NCI-H1436 treated with DMSO at 0.1 percent for 48 hours (cell line): Measurements from ENCODE around the gene SBK2.
"Not testable (repeated sequence)": the region's sequence is repeated elsewhere in the genome, so short reads cannot be mapped to it uniquely, and the experiment has no call there.

ENCODE experiments used
- DNase-seq: peaks from one replicate; lab custom pipeline; 2025; lab: John Stamatoyannopoulos, UW

Gene SBK2

DNA sequence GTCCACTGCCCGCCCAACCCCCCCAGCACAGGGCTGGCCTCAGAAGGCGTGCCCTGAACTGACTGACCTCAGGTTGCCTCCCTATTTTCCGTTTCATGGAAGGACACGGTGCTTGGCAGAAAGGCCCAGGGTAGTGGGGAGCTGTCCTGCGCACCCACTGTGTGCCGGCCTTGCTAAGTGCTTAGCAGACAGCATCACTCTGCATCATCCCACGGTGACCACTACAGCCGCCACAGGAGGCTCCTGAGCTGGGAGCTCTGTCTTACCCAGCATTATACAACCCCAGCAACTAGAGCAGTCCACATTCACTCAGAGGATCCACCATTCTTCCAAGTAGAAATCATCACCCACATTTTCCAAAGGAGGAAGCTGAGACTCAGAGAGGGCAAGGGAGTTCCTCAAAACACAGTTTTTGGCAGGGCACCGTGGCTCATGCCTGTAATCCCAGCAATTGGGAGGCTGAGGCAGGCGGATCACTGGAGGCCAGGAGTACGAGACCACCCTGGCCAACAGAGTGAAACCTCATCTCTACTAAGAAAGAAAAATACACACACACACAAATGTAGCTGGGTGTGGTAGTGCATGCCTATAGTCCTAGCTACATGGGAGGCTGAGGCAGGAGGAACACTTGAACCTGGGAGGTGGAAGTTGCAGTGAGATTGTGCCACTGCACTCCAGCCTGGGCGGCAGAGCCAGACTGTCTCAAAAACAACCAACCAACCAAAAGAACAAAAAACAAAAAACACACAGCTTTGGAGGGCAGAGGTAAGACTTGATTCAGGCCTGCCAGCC is 1.6 kb downstream of the SBK2 start:
- no peak for DNase-seq

DNA sequence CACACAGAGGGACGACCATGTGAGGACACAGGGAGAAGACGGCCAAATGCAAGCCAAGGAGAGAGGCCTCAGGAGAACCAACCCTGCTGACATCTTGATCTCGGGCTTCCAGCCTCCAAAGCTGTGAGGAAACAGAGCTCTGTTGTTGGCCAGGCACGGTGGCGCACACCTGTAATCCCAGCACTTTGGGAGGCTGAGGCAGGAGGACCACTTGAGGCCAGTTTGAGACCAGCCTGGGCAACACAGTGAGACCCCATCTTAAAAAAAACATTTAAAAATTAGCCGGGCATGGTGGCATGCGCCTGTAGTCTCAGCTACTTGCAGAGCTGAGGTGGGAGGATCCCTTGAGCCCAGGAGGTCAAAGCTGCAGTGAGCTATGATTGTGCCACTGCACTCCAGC is 2.7 kb downstream of the SBK2 start:
- not testable (repeated sequence) for DNase-seq

GRCh38 chr19:55530996-55531395 is 5.9 kb downstream of the SBK2 start:
- no peak for DNase-seq

DNA sequence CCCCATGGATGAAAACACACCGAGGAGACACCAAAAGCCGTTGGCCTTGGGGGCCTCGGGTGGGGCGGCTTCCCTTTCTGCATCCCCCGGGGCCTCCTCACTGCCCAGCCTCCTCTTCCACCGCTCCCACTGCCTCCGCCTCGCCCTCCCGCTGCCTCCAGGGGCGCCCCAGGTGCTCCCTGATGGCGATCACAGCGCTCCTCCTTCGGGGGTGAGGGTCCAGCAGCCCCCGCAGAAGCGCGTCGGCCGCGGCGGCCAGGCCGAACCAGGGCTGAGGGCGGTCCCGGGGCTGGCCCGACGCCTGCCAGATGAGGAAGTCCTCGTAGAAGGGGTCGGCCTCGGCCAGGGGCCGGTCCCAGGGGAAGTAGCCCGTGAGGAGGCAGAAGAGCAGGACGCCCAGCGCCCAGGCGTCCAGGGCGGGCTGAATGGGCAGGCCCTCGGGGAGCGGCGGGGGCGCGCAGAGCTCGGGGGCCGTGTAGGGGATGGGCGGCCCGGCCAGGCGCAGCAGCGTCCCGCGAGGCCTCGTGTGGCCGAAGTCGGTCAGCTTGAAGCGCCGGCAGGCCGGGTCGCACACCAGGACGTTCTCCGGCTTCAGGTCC is 7.2 kb downstream of the SBK2 start:
- DNase-seq = no peak

DNA sequence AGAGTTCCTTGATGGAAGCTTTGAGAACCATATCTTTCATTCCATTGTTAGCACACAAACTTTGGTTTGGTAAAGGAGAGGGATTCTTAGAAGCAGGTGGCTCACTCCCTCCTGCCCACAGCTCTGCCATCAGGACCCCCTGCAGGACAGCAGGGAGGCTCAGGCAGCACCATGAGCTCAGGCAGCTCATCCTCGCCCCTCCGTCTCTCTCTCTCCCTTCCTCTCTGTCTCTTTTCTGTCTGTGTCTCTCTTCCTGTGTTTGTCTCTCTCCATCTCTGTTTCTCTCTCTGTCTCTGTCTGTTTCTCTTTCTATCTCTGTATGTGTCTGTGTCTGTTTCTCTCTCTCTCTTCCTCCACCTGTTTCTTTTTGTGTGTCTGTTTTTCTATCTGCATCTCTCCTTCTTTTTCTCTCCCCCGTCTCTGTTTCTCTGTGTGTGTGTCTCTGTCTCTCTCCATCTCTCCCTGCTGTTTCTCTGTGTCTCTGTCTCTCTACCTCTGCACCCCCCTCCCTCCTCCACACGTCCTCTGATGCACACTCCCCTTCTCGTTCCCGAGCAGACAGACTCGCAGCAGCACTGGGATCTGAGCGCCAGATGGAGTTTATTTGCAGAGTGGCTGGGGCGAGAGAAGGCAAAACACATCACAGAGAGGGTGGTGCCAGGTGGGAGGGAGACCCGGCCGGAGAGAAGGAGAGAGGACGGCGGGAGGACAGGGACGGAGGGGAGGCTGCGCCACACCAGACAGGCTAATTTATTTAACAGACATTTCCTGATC is 8.7 kb downstream of the SBK2 start:
- no peak for DNase-seq

DNA sequence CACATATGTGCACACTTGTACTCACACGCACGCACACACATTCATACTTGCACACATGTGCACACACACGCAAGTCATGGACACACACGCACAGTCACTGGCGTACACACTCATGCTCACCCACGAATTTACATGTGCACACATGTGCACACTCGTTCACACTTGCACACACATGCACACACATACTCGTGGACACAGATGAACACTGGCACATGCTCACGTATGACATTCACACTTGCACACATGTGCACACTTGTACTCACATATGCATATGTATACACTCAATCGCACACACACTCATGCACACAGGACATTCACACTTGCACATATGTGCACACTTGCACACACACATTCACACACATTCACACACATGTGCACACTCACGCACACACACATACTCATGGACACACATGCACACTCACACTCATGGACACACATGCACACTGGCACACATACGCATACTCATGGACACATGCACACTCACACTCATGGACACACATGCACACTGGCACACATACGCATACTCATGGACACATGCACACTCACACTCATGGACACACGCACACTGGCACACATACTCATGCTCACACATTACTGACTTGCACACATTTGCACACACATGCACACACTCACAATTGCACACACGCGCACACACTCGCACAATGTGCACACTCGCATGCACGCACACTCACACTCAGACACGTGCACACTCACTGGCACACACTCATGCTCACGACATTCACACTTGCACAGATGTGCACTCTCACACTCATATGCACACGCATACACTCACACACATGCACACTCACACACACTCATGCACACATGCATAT is 9.5 kb downstream of the SBK2 start:
- DNase-seq = no peak

DNA sequence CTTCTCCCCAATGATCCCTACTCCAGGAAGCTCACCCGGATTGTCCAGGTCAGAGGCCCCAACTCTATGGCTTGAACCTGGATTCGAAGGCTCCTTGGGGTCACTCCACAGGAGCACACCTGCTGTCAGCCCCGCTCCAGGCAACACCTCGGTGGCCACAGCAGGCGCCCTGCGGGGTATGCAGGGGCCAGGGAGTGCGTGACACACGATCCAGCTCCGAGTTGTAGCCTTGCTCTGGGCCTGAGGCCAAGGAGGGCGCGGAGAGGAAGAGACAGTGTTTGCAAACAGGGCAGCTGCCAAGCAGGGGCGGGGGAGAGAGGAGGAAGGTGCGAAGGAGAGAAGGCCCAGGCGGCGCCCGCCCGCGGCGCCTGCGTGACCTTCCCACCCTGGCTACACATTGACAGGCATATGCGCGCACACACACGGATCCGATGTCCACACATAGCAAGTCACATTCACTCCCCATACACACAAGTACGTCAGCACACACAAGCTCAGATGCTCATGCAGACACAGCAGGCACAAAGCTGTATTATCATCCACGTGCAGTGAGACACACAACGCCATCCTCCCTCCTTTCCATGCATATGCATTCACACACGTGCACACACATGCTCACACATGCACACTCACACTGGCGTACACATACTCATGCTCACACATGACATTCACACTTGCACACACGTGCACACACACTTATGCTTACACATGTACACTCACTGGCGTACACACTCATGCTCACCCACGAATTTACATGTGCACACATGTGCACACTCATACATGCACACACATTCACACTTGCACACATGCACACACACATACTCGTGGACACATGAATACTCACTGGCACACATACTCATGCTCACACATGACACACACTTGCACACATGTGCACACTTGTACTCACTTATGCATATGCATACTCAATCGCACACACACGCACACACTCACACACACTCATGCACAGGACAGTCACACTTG is 10.4 kb downstream of the SBK2 start:
- DNase-seq = peak; percentile 15

DNA sequence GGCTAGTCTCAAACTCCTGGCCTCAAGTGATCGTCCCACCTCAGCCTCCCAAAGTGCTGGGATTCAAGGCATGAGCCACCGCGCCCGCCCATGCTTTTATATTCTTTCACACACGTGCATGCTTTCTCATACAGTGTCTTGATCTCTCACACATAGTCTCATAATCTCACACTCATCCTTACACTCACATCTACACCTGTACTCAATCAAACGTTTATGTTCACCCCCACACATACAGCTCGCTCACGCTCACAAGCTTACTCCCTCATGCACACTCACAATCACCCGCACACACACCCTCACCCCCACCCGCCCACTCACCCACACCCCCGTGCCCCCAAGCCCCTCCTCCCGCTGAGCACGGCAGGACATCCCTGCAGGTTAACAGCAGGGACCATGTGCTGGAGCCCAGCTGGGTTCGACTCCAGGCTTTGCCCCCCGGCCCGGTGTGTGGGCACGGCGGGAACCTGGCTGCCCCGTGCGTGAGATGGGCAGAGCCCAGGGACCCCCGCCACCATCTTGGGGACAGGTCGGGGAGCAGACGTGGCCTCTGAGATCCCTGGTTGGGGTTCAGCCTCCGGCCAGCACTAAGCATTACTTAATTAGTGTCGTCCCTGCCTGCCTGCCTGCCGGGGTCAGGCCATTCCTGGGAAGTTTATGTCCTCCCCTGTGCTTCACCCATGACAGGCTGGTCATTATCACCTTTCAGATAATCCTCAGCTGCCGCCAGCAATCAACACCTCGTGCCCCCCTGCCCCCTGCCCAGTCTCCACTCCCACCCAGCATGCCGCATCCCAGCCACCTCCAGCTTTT is 11.4 kb downstream of the SBK2 start:
- DNase-seq = no peak

DNA sequence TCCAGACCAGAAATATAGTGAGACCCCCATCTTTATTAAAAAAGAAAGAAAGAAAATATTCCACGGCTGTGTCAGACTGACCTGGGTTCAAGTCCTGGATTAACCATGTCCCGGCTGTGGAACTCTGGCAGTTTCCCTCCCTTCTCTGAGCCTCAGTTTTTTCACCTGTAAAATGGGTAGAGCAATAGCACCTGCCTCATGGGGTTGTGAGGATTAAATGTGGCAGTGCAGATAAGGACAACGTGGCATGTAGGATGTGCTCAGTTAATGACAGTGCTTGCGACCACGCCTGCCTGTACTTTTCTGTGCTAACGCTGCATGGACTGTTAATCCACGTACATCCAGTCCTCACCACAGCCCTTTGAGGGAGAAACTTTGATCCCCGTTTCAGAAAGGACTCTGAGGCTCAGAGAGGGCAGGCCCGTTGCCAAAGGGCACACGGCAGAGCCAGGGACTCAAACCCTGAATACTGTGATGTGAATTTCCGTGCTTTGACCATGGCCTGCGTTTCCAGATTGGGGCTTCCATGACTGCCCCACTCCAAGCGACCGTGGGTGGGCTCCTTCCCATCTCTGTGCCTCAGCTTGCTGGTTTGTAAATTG is 16.1 kb downstream of the SBK2 start:
- no peak for DNase-seq

- no peak for DNase-seq
These were observed 17.3 kb downstream of the SBK2 start for GRCh38 chr19:55519451-55520311.

DNA sequence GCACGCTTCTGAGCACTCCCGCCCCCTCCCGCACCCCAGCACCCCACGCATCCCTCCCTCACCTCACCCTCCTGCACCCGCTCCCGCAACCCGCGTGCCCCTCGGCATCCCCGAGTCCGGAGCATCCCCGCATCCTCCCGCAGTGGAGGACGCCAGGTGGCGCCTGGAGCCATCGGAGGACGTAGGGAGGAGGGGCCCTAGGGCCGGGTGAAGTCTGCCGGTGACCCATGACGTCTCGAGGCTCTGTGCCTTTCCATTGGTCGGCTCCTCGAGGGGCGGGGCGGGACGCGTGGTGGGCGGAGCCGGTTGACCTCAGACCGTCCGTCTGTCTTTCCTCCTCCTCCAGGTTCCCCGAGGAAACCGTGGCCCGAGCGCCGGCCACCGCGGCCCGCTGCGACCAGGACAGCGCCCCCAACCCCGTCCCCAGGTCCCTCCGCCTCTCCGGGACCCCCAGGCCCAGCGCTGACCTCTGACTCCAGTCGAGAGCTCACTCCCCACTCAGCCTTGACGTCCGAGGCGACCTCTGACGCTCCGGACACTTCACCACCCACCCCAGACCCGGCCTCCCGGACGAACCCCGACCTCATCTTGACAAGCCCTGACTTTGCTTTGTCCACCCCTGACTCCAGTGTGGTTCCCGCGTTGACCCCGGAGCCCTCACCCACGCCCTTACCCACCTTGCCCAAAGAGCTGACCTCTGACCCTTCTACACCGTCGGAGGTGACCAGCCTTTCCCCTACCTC is 19.9 kb downstream of the SBK2 start:
- DNase-seq = peak; percentile 83

GRCh38 chr19:55508120-55508519 is 28.8 kb downstream of the SBK2 start:
- DNase-seq = no peak

DNA sequence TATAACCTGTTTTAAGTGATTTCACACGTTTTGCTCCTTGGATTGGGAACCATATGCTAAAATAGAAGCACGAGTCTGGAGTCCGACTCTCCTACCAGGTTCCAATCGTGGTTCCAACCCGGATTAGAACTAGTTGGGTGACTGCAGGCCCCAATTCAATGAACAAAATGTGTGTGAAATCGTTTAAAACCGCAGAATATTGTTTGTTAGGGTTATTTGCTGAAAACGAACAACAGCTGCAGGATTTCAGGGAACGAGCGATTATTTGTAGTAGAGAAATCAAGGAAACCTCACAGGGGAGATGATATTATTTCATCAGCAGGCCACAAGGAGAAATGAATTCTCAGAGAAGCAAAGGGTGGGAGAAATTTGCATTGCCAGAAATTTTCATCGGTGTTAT is 32.0 kb downstream of the SBK2 start:
- DNase-seq = no peak

- no peak for DNase-seq
These were observed 32.7 kb downstream of the SBK2 start for GRCh38 chr19:55504252-55504603.

GRCh38 chr19:55503502-55504251 is 33.3 kb downstream of the SBK2 start:
- peak; percentile 9 for DNase-seq

GRCh38 chr19:55503157-55503501 is 33.8 kb downstream of the SBK2 start:
- no peak for DNase-seq

- no peak for DNase-seq
These were observed 34.6 kb downstream of the SBK2 start for GRCh38 chr19:55502197-55502952.
